Epithelial cell of proximal tubule (primary cell): Measurements from ENCODE around the gene ERO1B. TPM values are rescaled to one million over a fixed set of nuclear protein-coding genes. Genes with fewer than 3 reads are reported as not detected.

Experiments used
- DNase-seq: peaks from one replicate; pipeline ENCODE4 v3.0.0-alpha.2; 2011; ENCODE audit warnings: low read depth
- H3K4me3 ChIP-seq: 2 replicates; pipeline ENCODE4 v1.5.1; 2011; ENCODE audit warnings: low read depth, mild to moderate bottlenecking, low read length
- total RNA-seq: library from RNA; depleted of rRNA; stranded (reverse); fragments of >200 nt; gene quantifications from 2 replicates; pipeline ENCODE4 v1.2.3, GENCODE V29; 2015
- TF ChIP-seq, protein P1 (sequence below): conservative IDR thresholded peaks from 2 replicates; pipeline ENCODE4 v1.5.1; 2012; ENCODE audit warnings: low read depth, mild to moderate bottlenecking, low read length

The ERO1B gene
- total RNA-seq, 1 donor from 2014 or later, result 3.8 TPM

DNA sequence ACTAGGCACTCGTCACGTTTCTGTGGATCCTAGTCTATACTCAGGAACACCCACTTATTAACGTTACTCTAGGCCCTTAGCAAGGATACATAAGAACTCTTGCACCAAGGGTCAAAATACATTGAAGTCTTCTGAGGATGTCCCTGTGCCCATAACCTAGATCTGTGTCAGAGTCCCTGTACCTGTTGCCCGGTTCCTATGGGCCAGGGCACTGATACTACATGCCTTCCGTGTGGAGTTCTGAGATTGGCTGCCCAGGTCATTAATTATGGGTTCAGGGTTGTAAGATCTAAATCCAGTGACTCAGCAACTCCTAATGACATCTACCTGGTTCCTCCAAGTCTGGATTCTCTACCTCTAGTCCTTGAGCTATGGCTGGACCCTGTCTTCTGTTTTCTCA lies 69.9 kb downstream of the ERO1B start:
- TF ChIP-seq, protein P1, sequence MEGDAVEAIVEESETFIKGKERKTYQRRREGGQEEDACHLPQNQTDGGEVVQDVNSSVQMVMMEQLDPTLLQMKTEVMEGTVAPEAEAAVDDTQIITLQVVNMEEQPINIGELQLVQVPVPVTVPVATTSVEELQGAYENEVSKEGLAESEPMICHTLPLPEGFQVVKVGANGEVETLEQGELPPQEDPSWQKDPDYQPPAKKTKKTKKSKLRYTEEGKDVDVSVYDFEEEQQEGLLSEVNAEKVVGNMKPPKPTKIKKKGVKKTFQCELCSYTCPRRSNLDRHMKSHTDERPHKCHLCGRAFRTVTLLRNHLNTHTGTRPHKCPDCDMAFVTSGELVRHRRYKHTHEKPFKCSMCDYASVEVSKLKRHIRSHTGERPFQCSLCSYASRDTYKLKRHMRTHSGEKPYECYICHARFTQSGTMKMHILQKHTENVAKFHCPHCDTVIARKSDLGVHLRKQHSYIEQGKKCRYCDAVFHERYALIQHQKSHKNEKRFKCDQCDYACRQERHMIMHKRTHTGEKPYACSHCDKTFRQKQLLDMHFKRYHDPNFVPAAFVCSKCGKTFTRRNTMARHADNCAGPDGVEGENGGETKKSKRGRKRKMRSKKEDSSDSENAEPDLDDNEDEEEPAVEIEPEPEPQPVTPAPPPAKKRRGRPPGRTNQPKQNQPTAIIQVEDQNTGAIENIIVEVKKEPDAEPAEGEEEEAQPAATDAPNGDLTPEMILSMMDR, result no peak
- no peak for DNase-seq
- no peak overlapping the region for H3K4me3 ChIP-seq

DNA sequence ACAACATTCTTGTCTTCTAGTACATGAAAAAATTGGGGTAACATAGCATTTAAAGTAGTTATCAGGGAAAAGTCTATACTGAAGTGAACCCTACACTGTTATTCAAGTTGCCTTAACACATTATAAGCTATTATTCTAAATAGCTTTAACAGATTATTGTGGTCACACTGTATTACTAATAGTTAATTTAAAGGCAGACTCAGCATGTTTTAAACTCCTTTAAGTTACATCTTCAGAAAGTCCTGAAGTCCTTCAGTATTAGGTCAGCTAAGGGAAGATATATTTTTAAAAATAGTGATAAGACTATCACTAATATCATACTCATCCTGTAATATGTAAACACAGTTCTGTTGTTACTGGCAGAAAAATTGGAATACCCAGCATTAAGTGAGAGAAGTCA lies 72.0 kb downstream of the ERO1B start:
- no peak overlapping the region for H3K4me3 ChIP-seq
- TF ChIP-seq, protein P1, result no peak
- DNase-seq, result no peak

DNA sequence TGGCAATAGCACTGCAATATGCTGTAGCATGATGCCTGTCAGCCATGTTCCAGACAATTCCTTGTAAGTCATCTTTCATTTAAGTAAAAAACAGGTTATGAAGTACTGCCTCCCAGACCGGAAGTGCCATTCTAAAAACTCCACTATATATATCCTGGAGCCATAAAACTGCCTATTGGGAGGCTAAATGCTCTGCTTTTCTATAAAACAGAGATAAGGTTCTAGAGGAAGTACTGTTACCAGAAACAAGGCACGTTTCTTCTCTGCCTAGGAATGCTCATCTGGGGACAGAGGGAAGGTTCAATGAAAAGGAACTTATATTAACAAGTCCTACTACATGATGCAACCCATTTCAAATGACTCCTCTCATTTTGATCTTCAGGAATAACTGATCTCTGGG lies 72.6 kb downstream of the ERO1B start:
- no peak overlapping the region for H3K4me3 ChIP-seq
- no peak for DNase-seq
- TF ChIP-seq, protein P1, result no peak

DNA sequence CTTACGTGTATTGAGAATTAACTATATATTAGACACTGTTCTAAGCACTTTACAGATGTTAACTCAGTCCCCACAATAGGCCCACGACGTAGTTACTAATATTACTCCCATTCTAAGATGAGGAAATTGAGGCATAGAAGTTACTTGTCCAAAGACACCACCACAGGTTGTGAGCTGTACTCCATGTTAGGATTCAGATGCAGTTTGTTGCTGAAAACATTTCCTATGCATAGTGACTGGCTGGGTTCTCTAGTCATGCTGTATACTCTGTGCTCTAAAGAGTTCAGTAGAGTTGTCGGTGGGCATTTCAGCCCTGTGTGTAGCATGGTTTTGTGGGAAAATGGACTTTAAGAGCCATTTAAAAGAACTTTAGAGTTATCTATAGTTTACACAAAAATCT lies 74.2 kb downstream of the ERO1B start:
- DNase-seq, result no peak

DNA sequence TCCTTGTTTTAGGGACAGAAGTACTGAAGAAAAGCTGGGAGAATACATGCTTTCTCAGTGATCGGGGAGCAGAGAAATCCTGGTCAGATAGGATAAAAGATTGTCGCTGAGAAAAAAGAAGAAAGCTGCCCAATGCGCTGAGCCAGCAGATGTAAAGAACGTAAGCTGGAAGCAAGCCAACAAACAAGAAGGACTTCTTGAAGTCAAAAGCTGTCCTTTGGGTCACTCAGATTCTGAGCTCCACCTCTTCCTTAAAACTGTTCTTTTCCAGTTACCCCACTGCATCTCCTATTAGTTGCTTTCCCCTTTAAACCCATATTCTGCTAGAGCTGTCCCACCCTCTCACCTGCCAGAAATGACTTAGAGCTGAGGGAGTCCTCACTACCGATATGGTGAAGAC lies 74.6 kb downstream of the ERO1B start:
- H3K4me3 ChIP-seq, result no peak overlapping the region
- no peak for DNase-seq
- TF ChIP-seq, protein P1, result no peak

More for the DNA sequence above, 74.2 kb downstream of the ERO1B start:
- H3K4me3 ChIP-seq, result no peak overlapping the region
- TF ChIP-seq, protein P1, result no peak

DNA sequence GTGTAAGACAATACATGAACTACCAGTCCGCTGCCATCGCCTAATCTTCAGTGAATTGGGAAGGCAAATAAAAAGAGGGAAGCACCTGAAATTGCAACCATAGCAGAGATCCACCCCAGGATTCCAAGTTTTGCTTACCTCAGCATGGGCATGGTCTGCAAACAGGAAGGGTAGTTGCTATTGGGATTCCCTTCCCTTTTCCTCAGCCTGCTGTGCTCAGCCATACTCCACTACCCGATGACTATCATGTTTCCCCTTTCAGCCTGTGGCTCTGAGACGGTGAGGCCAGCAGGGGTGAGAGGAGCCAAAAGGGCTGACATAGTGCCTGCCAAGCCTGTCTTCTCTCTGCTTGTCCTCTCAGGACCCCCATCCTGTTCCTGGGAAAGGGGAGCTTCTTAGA lies 75.2 kb downstream of the ERO1B start:
- DNase-seq, result no peak
- H3K4me3 ChIP-seq, result no peak overlapping the region
- TF ChIP-seq, protein P1, result no peak

DNA sequence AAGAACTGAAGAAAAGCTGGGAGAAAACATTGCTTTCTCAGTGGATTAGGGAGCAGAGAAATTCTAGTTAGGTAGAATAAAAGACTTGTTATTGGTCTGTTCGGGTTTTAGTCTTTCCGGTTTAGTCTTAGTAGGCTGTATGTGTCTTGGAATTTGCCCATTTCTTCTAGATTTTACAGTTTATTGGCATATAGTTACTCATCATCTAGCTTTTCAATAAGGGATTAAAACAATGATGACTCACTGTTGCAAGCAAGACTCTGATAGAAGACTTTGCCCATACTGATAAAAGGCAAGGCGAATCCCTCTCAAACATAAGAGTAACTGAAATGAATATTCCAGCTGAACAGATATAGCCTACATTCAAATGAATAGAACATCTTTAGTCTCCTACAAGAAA lies 77.1 kb downstream of the ERO1B start:
- no peak for DNase-seq
- H3K4me3 ChIP-seq, result no peak overlapping the region
- TF ChIP-seq, protein P1, result no peak
